HepG2 (cell line): ENCODE data around the gene ME3. TPM values are rescaled to one million over a fixed set of nuclear protein-coding genes. Genes with fewer than 3 reads are reported as not detected.

Experiments used
- ARID4A ChIP-seq: sonication (generic); formaldehyde crosslinking; IDR thresholded peaks from 2 replicates; pipeline ENCODE4 v1.5.0; 2020; ENCODE audit warnings: mild to moderate bottlenecking, missing genetic modification reagents, borderline replicate concordance
- BCL6 ChIP-seq: IDR thresholded peaks from 2 replicates; pipeline ENCODE4 v1.6.1; 2016; ENCODE audit warnings: missing genetic modification reagents, missing compliant biosample characterization
- GATA4 ChIP-seq: sonication (generic); IDR thresholded peaks from 2 replicates; pipeline ENCODE4 v1.6.1; 2016; ENCODE audit warnings: antibody characterized with exemption, low read depth, borderline replicate concordance
- GLMP ChIP-seq: sonication (generic); formaldehyde crosslinking; IDR thresholded peaks from 2 replicates; pipeline ENCODE4 v1.9.0; 2021; ENCODE audit warnings: missing genetic modification reagents, mild to moderate bottlenecking, borderline replicate concordance
- HMG20A ChIP-seq: IDR thresholded peaks from 2 replicates; pipeline ENCODE4 v1.6.1; 2016; ENCODE audit warnings: borderline replicate concordance
- NFIC ChIP-seq: IDR thresholded peaks from 2 replicates; pipeline ENCODE4 v1.6.1; 2012; ENCODE audit warnings: mild to moderate bottlenecking, low read length, inconsistent platforms
- SKI ChIP-seq: fragments of 450-650 bp; IDR thresholded peaks from one replicate; pipeline ENCODE4 v1.6.1; 2018; ENCODE audit warnings: mild to moderate bottlenecking; ENCODE audit not compliant: partially characterized antibody
- SP2 ChIP-seq: sonication (generic); formaldehyde crosslinking; IDR thresholded peaks from 2 replicates; pipeline ENCODE4 v1.5.1; 2020; ENCODE audit warnings: mild to moderate bottlenecking, missing genetic modification reagents
- TCF7 ChIP-seq: sonication (generic); IDR thresholded peaks from 2 replicates; pipeline ENCODE4 v1.6.1; 2016; ENCODE audit warnings: antibody characterized with exemption, low read depth
- ZNF547 ChIP-seq: sonication (generic); formaldehyde crosslinking; IDR thresholded peaks from 2 replicates; pipeline ENCODE4 v1.5.1; 2020; ENCODE audit warnings: mild to moderate bottlenecking, missing genetic modification reagents
- ZSCAN9 ChIP-seq: IDR thresholded peaks from 2 replicates; pipeline ENCODE4 v1.6.1; 2016; ENCODE audit warnings: borderline replicate concordance
- polyA plus RNA-seq, 8 experiments: library from polyadenylated mRNA; depleted of rRNA in 3 of 8; stranded (reverse) in 7 of 8; unstranded in 1 of 8; fragments of >200 nt; fragmentation: Illumina TruSeq in 4 of 8; extraction: Trizol in 4 of 8; gene quantifications; 2 replicates each; pipeline versions ENCODE4 v1.2.1 to v1.2.3, GENCODE V29; 2011 to 2016; ENCODE audit warnings: low read depth in 4 of 8, missing spikeins in 1 of 8, mixed read lengths in 1 of 8; ENCODE audit not compliant: insufficient read depth in 1 of 8
- total RNA-seq, 5 experiments: library from RNA; depleted of rRNA; stranded (reverse); fragments of >200 nt; fragmentation: Illumina TruSeq; extraction: Trizol; gene quantifications; 2 replicates each; pipeline ENCODE4 v1.2.3, GENCODE V29; 2016; ENCODE audit warnings: low read depth in 1 of 5
- TF ChIP-seq, protein P1 (sequence below): IDR thresholded peaks from 2 replicates; pipeline ENCODE4 v1.4.0; 2020; ENCODE audit warnings: mild to moderate bottlenecking, missing genetic modification reagents
- TF ChIP-seq, protein P2 (sequence below): sonication (generic); formaldehyde crosslinking; IDR thresholded peaks from 2 replicates; pipeline ENCODE4 v1.4.0; 2020; ENCODE audit warnings: missing genetic modification reagents
- TF ChIP-seq, protein P3 (sequence below): sonication (generic); formaldehyde crosslinking; IDR thresholded peaks from 2 replicates; pipeline ENCODE4 v1.4.0; 2020; ENCODE audit warnings: missing genetic modification reagents
- TF ChIP-seq, protein P4 (sequence below): sonication (generic); formaldehyde crosslinking; IDR thresholded peaks from 2 replicates; pipeline ENCODE4 v1.4.0; 2020; ENCODE audit warnings: missing genetic modification reagents

ME3 gene
- total and polyA plus RNA-seq, 2 of the 13 experiments (the other 11 are each of a cell fraction or from before 2014, with no cell fraction given) = not detected

- TF ChIP-seq, protein P1, sequence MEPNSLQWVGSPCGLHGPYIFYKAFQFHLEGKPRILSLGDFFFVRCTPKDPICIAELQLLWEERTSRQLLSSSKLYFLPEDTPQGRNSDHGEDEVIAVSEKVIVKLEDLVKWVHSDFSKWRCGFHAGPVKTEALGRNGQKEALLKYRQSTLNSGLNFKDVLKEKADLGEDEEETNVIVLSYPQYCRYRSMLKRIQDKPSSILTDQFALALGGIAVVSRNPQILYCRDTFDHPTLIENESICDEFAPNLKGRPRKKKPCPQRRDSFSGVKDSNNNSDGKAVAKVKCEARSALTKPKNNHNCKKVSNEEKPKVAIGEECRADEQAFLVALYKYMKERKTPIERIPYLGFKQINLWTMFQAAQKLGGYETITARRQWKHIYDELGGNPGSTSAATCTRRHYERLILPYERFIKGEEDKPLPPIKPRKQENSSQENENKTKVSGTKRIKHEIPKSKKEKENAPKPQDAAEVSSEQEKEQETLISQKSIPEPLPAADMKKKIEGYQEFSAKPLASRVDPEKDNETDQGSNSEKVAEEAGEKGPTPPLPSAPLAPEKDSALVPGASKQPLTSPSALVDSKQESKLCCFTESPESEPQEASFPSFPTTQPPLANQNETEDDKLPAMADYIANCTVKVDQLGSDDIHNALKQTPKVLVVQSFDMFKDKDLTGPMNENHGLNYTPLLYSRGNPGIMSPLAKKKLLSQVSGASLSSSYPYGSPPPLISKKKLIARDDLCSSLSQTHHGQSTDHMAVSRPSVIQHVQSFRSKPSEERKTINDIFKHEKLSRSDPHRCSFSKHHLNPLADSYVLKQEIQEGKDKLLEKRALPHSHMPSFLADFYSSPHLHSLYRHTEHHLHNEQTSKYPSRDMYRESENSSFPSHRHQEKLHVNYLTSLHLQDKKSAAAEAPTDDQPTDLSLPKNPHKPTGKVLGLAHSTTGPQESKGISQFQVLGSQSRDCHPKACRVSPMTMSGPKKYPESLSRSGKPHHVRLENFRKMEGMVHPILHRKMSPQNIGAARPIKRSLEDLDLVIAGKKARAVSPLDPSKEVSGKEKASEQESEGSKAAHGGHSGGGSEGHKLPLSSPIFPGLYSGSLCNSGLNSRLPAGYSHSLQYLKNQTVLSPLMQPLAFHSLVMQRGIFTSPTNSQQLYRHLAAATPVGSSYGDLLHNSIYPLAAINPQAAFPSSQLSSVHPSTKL (CRISPR knock-in tag) = peak; percentile 73
- TF ChIP-seq ZNF547 (no peak), GATA4 (peak; percentile 41; the same call in 1 of the 2 replicates), SP2 (no peak), NFIC (peak; percentile 37; the same call in 1 of the 2 replicates), GLMP (no peak), BCL6 (CRISPR knock-in tag) (peak; percentile 51), TCF7 (peak; percentile 40), HMG20A (CRISPR knock-in tag) (peak; percentile 72; the same call in 1 of the 2 replicates), ARID4A (CRISPR knock-in tag) (no peak), ZSCAN9 (CRISPR knock-in tag) (0 out of 2 replicates have a peak, but pooled peaks have one; percentile 37), SKI (peak; percentile 56)
- TF ChIP-seq, protein P2, sequence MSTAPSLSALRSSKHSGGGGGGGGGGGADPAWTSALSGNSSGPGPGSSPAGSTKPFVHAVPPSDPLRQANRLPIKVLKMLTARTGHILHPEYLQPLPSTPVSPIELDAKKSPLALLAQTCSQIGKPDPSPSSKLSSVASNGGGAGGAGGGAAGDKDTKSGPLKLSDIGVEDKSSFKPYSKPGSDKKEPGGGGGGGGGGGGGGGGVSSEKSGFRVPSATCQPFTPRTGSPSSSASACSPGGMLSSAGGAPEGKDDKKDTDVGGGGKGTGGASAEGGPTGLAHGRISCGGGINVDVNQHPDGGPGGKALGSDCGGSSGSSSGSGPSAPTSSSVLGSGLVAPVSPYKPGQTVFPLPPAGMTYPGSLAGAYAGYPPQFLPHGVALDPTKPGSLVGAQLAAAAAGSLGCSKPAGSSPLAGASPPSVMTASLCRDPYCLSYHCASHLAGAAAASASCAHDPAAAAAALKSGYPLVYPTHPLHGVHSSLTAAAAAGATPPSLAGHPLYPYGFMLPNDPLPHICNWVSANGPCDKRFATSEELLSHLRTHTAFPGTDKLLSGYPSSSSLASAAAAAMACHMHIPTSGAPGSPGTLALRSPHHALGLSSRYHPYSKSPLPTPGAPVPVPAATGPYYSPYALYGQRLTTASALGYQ (CRISPR knock-in tag) = no peak
- TF ChIP-seq, protein P3, sequence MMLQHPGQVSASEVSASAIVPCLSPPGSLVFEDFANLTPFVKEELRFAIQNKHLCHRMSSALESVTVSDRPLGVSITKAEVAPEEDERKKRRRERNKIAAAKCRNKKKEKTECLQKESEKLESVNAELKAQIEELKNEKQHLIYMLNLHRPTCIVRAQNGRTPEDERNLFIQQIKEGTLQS = peak; percentile 51; the same call in 1 of the 2 replicates
- TF ChIP-seq, protein P4, sequence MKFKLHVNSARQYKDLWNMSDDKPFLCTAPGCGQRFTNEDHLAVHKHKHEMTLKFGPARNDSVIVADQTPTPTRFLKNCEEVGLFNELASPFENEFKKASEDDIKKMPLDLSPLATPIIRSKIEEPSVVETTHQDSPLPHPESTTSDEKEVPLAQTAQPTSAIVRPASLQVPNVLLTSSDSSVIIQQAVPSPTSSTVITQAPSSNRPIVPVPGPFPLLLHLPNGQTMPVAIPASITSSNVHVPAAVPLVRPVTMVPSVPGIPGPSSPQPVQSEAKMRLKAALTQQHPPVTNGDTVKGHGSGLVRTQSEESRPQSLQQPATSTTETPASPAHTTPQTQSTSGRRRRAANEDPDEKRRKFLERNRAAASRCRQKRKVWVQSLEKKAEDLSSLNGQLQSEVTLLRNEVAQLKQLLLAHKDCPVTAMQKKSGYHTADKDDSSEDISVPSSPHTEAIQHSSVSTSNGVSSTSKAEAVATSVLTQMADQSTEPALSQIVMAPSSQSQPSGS (CRISPR knock-in tag) = 0 out of 2 replicates have a peak, but pooled peaks have one; percentile 20
These were observed 148.4 kb downstream of the ME3 start (continued) for GRCh38 chr11:86523738-86524619.
